ENCODE measurements around the gene MS4A4E.

DNA sequence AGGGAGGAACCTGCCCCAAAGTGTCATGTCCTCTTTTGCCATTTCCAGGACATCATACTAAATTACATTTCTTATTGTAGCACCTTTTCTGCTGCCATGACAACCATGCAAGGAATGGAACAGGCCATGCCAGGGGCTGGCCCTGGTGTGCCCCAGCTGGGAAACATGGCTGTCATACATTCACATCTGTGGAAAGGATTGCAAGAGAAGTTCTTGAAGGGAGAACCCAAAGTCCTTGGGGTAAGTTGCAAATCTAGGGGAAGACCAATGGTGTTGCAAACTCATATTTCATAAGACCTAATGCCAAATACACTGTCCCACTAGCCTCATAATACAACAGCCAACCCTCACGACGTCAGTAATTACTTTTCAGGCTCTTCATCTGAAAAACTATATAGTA, 49.2 kb upstream of the MS4A4E start:
- TF ChIP-seq, protein P1, sequence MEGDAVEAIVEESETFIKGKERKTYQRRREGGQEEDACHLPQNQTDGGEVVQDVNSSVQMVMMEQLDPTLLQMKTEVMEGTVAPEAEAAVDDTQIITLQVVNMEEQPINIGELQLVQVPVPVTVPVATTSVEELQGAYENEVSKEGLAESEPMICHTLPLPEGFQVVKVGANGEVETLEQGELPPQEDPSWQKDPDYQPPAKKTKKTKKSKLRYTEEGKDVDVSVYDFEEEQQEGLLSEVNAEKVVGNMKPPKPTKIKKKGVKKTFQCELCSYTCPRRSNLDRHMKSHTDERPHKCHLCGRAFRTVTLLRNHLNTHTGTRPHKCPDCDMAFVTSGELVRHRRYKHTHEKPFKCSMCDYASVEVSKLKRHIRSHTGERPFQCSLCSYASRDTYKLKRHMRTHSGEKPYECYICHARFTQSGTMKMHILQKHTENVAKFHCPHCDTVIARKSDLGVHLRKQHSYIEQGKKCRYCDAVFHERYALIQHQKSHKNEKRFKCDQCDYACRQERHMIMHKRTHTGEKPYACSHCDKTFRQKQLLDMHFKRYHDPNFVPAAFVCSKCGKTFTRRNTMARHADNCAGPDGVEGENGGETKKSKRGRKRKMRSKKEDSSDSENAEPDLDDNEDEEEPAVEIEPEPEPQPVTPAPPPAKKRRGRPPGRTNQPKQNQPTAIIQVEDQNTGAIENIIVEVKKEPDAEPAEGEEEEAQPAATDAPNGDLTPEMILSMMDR (IDR thresholded peaks at IDR 0.05; ENCODE audit: extremely low read depth in 1 of 2, insufficient read depth in 1 of 2, low read depth in 1 of 2, low read length in 2 of 2): no peak
- TF ChIP-seq POLR2A (IDR thresholded peaks at IDR 0.05; ENCODE audit: low read depth, low read length) (no peak), EZH2 (IDR thresholded peaks at IDR 0.05; ENCODE audit: borderline replicate concordance, low read depth, low read length, severe bottlenecking) (no peak), GATA2 (IDR thresholded peaks at IDR 0.05; ENCODE audit: insufficient read depth, insufficient read length, low read depth, low read length) (no peak), POLR2AphosphoS5 (IDR thresholded peaks at IDR 0.05; ENCODE audit: insufficient read depth, low read depth, low read length) (no peak), FOS (IDR thresholded peaks at IDR 0.05; ENCODE audit: borderline replicate concordance, insufficient read depth, low read length) (no peak), MYC (IDR thresholded peaks at IDR 0.05; ENCODE audit: low read depth, low read length) (no peak), JUN (IDR thresholded peaks at IDR 0.05; ENCODE audit: borderline replicate concordance, insufficient read depth, insufficient read length, low read depth) (no peak)
- TF ChIP-seq, protein P2, sequence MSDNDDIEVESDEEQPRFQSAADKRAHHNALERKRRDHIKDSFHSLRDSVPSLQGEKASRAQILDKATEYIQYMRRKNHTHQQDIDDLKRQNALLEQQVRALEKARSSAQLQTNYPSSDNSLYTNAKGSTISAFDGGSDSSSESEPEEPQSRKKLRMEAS (IDR thresholded peaks at IDR 0.05; ENCODE audit: insufficient read depth, insufficient read length): no peak

Data from endothelial cell of umbilical vein (primary cell).